A549 (cell line): ENCODE results near the gene XCR1. TPM values are rescaled to one million over a fixed set of nuclear protein-coding genes. Genes with fewer than 3 reads are reported as not detected.
"Not testable (repeated sequence)": the region's sequence is repeated elsewhere in the genome, so short reads cannot be mapped to it uniquely, and the experiment has no call there.

Source experiments
- ATAC-seq, 2 experiments: fragments of 200-7000 bp in 1 of 2; fragments of >200 bp in 1 of 2; cut with Nextera tagmentation in 1 of 2; cut with Tn5 transposase in 1 of 2; 3 replicates each; pipeline versions ENCODE4 v1.8.0 to v1.9.1; 2018 to 2020; ENCODE audit warnings: mild to moderate bottlenecking in 1 of 2, moderate library complexity in 1 of 2
- CTCF ChIA-PET: fragments of 300-600 bp; sonication (Branson Sonifier 250); formaldehyde crosslinking; extraction: SDS; loops from one replicate; lab custom pipeline; 2021; ENCODE audit warnings: antibody characterized with exemption, inconsistent platforms; lab: Yijun Ruan, JAX
- POLR2A ChIA-PET: fragments of 350-600 bp; formaldehyde crosslinking; extraction: SDS; loops from one replicate; lab custom pipeline; 2021; ENCODE audit warnings: antibody characterized with exemption, inconsistent platforms; lab: Yijun Ruan, JAX
- DNase-seq, 2 experiments: peaks; one replicate each; pipeline versions ENCODE4 v3.0.0 to v3.0.0-alpha.2; 2011 to 2016; ENCODE audit warnings: low read depth in 1 of 2, low spot score in 1 of 2
- FAIRE-seq: peaks from 2 replicates; lab custom pipeline; 2011; peaks lifted over from hg19 to GRCh38; lab: Jason Lieb, UNC
- H3K27ac ChIP-seq, 2 experiments: fragments of >200 bp; sonication (Bioruptor Twin); formaldehyde crosslinking; 3 replicates each; pipeline ENCODE4 v1.5.1; 2016 to 2017
- H3K4me1 ChIP-seq: fragments of >200 bp; sonication (Bioruptor Twin); formaldehyde crosslinking; 3 replicates; pipeline ENCODE4 v1.6.1; 2016
- H3K4me2 ChIP-seq: fragments of >200 bp; sonication (Bioruptor Twin); formaldehyde crosslinking; 3 replicates; pipeline ENCODE4 v1.6.1; 2016
- H3K4me3 ChIP-seq: fragments of >200 bp; sonication (Bioruptor Twin); formaldehyde crosslinking; 3 replicates; pipeline ENCODE4 v1.5.1; 2016
- H3K9me3 ChIP-seq: fragments of >200 bp; sonication (Bioruptor Twin); formaldehyde crosslinking; 3 replicates; pipeline ENCODE4 v1.6.1; 2016
- CBX2 ChIP-seq: fragments of 200-600 bp; sonication (generic); IDR thresholded peaks from 2 replicates; pipeline ENCODE4 v1.6.1; 2016; ENCODE audit warnings: low read depth, mild to moderate bottlenecking, borderline replicate concordance
- CHD2 ChIP-seq: fragments of 150-350 bp; IDR thresholded peaks from 2 replicates; pipeline ENCODE4 v1.6.1; 2014; ENCODE audit warnings: low read length; ENCODE audit not compliant: partially characterized antibody
- EHMT2 ChIP-seq: fragments of 200-600 bp; sonication (generic); IDR thresholded peaks from 2 replicates; pipeline ENCODE4 v1.6.1; 2016; ENCODE audit warnings: antibody characterized with exemption, low read depth, mild to moderate bottlenecking, moderate library complexity
- ESRRA ChIP-seq: fragments of 150-350 bp; IDR thresholded peaks from 2 replicates; pipeline ENCODE4 v1.6.1; 2014; ENCODE audit warnings: mild to moderate bottlenecking, low read length, borderline replicate concordance
- FOXS1 ChIP-seq: fragments of 250-450 bp; sonication (Bioruptor Pico); IDR thresholded peaks from 2 replicates; pipeline ENCODE4 v1.5.0; 2020; ENCODE audit warnings: mild to moderate bottlenecking, moderate library complexity
- GATA3 ChIP-seq: IDR thresholded peaks from 2 replicates; pipeline ENCODE4 v1.6.1; 2012; ENCODE audit warnings: borderline replicate concordance
- HMGXB4 ChIP-seq: fragments of 250-450 bp; sonication (Bioruptor Pico); IDR thresholded peaks from 2 replicates; pipeline ENCODE4 v1.5.0; 2021; ENCODE audit warnings: mild to moderate bottlenecking, moderate library complexity, borderline replicate concordance
- HOXA7 ChIP-seq: fragments of 250-450 bp; sonication (Bioruptor Pico); IDR thresholded peaks from 2 replicates; pipeline ENCODE4 v1.5.0; 2020; ENCODE audit warnings: mild to moderate bottlenecking, moderate library complexity
- HOXB13 ChIP-seq: fragments of 250-450 bp; sonication (Bioruptor Pico); IDR thresholded peaks from 2 replicates; pipeline ENCODE4 v1.5.0; 2020; ENCODE audit warnings: low read depth, mild to moderate bottlenecking, moderate library complexity
- KDM1A ChIP-seq: fragments of 200-600 bp; sonication (generic); IDR thresholded peaks from 2 replicates; pipeline ENCODE4 v1.6.1; 2016; ENCODE audit warnings: low read depth, mild to moderate bottlenecking
- KDM5A ChIP-seq: fragments of 200-600 bp; sonication (generic); IDR thresholded peaks from 2 replicates; pipeline ENCODE4 v1.6.1; 2016; ENCODE audit warnings: antibody characterized with exemption, mild to moderate bottlenecking
- MAFK ChIP-seq: fragments of 450-650 bp; IDR thresholded peaks from 2 replicates; pipeline ENCODE4 v1.6.1; 2014; ENCODE audit not compliant: partially characterized antibody
- NPAS2 ChIP-seq: fragments of 250-450 bp; sonication (Bioruptor Pico); IDR thresholded peaks from 2 replicates; pipeline ENCODE4 v1.8.0; 2022; ENCODE audit warnings: mild to moderate bottlenecking, moderate library complexity, borderline replicate concordance
- PBX3 ChIP-seq: IDR thresholded peaks from 2 replicates; pipeline ENCODE4 v1.6.1; 2012
- RNF2 ChIP-seq: fragments of 200-600 bp; sonication (generic); IDR thresholded peaks from 2 replicates; pipeline ENCODE4 v1.6.1; 2016; ENCODE audit warnings: low read depth, mild to moderate bottlenecking, antibody characterized with exemption, moderate library complexity, borderline replicate concordance
- SREBF2 ChIP-seq: fragments of 450-650 bp; IDR thresholded peaks from 2 replicates; pipeline ENCODE4 v1.6.1; 2014; ENCODE audit warnings: mild to moderate bottlenecking, moderate library complexity
- ZFP36 ChIP-seq: fragments of 450-650 bp; IDR thresholded peaks from 2 replicates; pipeline ENCODE4 v1.6.1; 2014; ENCODE audit warnings: borderline replicate concordance; ENCODE audit not compliant: partially characterized antibody
- WGBS: methylation state at CpG from one replicate; pipeline ENCODE4 v1.1.6; 2017; ENCODE audit errors: missing lambda C conversion rate; 5-methylcytosine and 5-hydroxymethylcytosine counted together
- polyA plus RNA-seq, 4 experiments: library from polyadenylated mRNA; depleted of rRNA in 3 of 4; stranded (reverse); fragments of >200 nt; fragmentation: RNase III in 1 of 4; extraction: RNeasy Plus Mini Kit Qiagen cat#74134 plus additional on column Dnase treatment in 1 of 4; gene quantifications; 2 replicates in 3 of 4; 3 replicates in 1 of 4; pipeline ENCODE4 v1.2.3, GENCODE V29; 2011 to 2017

Gene XCR1
- polyA plus RNA-seq, 2 of the 4 experiments (the other 2 are of a cell fraction), result not detected

- Histone ChIP-seq H3K4me3 (no peak overlapping the region), H3K27ac (no peak overlapping the region), H3K4me1 (no peaks in the 10 kb centered on the region)
- no peak for ATAC-seq
- WGBS, result 0% methylated on average over 1 of the region's 1 CpG
- TF ChIP-seq KDM1A, result no peak
- TF ChIP-seq, all 56 proteins: peak for 0
- DNase-seq, result no peak
- POLR2A ChIA-PET, result no interaction called here
- no peak for FAIRE-seq
- CTCF ChIA-PET, result interaction anchor here (1.3 kb wide), 1 partner anchor 120 kb away, joined by 5 read pairs; no protein-coding TSS in a partner anchor
- H3K4me2 ChIP-seq, result no peak overlapping the region
- H3K9me3 ChIP-seq, result no peaks in the 10 kb centered on the region
These were observed 31.7 kb upstream of the XCR1 start for GRCh38 chr3:46058981-46059380.

- DNase-seq, result no peak
- FAIRE-seq, result no peak
- Histone ChIP-seq H3K9me3 (no peaks in the 10 kb centered on the region), H3K4me2 (no peak overlapping the region), H3K4me3 (no peak overlapping the region), H3K4me1 (no peaks in the 10 kb centered on the region), H3K27ac (no peak overlapping the region)
- no peak for ATAC-seq
- CTCF ChIA-PET, result interaction anchor here (1.1 kb wide), 1 partner anchor 21 kb away, joined by 4 read pairs; no protein-coding TSS in a partner anchor
- TF ChIP-seq HOXB13 (no peak), EHMT2 (no peak), HOXA7 (no peak), SREBF2 (no peak), HMGXB4 (CRISPR knock-in tag) (no peak), ZFP36 (no peak), FOXS1 (CRISPR knock-in tag) (no peak)
- WGBS, result 2% methylated on average over 3 of the region's 3 CpGs
- POLR2A ChIA-PET, result no interaction called here
These were observed 30.4 kb upstream of the XCR1 start for GRCh38 chr3:46057716-46058115.

GRCh38 chr3:46056686-46057085 is 29.4 kb upstream of the XCR1 start:
- FAIRE-seq, result no peak
- H3K9me3 ChIP-seq, result no peaks in the 10 kb centered on the region
- no peak overlapping the region for H3K4me2 ChIP-seq
- no peaks in the 10 kb centered on the region for H3K4me1 ChIP-seq
- TF ChIP-seq CBX2, result no peak
- no peak for TF ChIP-seq MAFK
- no peak for TF ChIP-seq RNF2
- TF ChIP-seq CHD2, result no peak
- TF ChIP-seq NPAS2, result no peak
- no peak for TF ChIP-seq KDM5A
- TF ChIP-seq HOXA7, result no peak
- no peak for TF ChIP-seq ESRRA
- no peak for TF ChIP-seq GATA3
- TF ChIP-seq PBX3, result no peak
- WGBS, result 9% methylated on average over 2 of the region's 2 CpGs
- H3K4me3 ChIP-seq, result no peak overlapping the region
- no peak for ATAC-seq
- CTCF ChIA-PET, result interaction anchor here (1.1 kb wide), 1 partner anchor 22 kb away, joined by 4 read pairs; no protein-coding TSS in a partner anchor
- no peak overlapping the region for H3K27ac ChIP-seq
- DNase-seq, result no peak
- POLR2A ChIA-PET, result no interaction called here

GRCh38 chr3:46053761-46054515 is 26.7 kb upstream of the XCR1 start:
- DNase-seq, H3K4me2 ChIP-seq, H3K9me3 ChIP-seq, H3K4me3 ChIP-seq, H3K4me1 ChIP-seq, POLR2A ChIA-PET, FAIRE-seq, ATAC-seq, H3K27ac ChIP-seq: not testable (repeated sequence)
- 24% methylated on average over 13 of the region's 13 CpGs for WGBS
- CTCF ChIA-PET, result interaction anchor here (1.5 kb wide), 1 partner anchor 125 kb away, joined by 3 read pairs; no protein-coding TSS in a partner anchor

GRCh38 chr3:46053265-46053664 is 26.0 kb upstream of the XCR1 start:
- FAIRE-seq, H3K4me3 ChIP-seq, ATAC-seq, H3K4me1 ChIP-seq, H3K27ac ChIP-seq, DNase-seq, H3K9me3 ChIP-seq, H3K4me2 ChIP-seq, POLR2A ChIA-PET: not testable (repeated sequence)
- CTCF ChIA-PET, result interaction anchor here (1.5 kb wide), 1 partner anchor 124 kb away, joined by 3 read pairs; no protein-coding TSS in a partner anchor
- 42% methylated on average over 8 of the region's 8 CpGs for WGBS
